HG03159 (cell line): Measurements from ENCODE around the gene KCTD5.
A peak's percentile ranks its signal among the peaks of the same experiment; 100 is the strongest.
"Not testable (repeated sequence)": the region's sequence is repeated elsewhere in the genome, so short reads cannot be mapped to it uniquely, and the experiment has no call there.

Source experiments
- ATAC-seq: cut with Tn5 transposase; IDR thresholded peaks from one replicate; pipeline ENCODE4 v1.9.1; 2021; ENCODE audit warnings: mild to moderate bottlenecking, moderate library complexity; ENCODE audit not compliant: unreplicated experiment

Gene KCTD5, protein sequence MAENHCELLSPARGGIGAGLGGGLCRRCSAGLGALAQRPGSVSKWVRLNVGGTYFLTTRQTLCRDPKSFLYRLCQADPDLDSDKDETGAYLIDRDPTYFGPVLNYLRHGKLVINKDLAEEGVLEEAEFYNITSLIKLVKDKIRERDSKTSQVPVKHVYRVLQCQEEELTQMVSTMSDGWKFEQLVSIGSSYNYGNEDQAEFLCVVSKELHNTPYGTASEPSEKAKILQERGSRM

DNA sequence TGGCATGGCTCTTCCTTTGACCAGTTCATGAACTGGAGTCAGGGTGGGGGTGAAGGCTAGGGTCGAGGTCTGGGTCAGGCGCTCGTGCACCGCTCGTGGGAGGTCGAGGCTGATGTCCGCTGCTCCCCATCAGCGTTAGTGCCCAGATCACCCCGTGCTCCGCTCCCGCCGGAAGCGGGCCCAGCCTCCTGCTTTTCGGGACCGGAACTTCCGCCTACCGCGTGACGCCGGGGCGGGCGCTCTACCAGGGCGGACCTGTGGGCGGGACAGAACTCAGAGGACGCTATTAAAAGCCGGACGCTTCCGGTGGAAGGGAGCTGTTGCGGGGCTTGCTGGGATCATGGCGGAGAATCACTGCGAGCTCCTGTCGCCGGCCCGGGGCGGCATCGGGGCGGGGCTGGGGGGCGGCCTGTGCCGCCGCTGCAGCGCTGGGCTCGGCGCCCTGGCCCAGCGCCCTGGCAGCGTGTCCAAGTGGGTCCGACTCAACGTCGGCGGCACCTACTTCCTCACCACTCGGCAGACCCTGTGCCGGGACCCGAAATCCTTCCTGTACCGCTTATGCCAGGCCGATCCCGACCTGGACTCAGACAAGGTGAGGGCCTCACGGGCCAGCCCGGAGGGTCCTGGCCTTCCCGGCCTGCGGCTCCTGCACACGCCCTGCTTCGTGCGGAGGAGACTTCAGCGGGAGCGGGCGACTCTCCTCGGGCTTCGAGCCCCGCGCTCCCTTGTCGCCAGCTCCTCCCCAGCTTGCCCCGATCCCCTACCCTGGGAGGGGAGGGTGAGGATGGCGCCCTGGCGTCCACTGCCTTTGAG, at the start of gene KCTD5:
Gene KCTD5 (plus strand): TSS at position 315 of the 813 bp plus-strand sequence. CDS start 26 bp downstream, at position 341.
- peak; percentile 52 for ATAC-seq

DNA sequence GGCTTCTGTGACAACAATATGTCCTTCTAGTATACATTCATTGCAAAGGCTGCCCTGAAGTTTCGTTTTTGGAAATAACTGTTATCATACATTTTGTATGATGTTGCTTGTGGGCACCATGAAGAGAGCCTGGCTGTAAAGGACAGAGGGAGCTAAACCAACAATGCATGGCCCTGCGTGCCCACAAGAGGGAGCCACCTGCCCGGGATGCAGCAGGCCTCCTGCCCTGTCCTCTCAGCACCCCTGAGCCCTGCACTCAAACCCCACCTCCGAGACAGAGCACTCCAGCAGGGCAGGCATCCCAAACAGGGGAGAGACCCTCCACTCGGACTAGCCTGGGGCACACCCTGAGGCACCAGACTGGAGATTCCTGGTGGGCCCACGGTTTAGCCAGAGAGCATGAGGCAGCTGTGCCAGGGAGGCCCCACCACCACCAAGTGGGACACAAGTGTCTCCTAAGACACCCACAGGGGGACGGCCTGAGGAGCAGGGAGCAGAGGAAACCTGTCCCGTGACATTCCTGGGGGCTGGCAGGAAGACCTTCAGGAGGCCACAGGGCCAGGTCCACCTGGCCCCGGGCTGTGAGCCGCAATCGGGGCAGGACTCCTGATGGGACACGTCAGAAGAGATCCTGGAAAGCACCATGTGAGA, 43.1 kb upstream of the KCTD5 start:
- peak; percentile 61 for ATAC-seq

DNA sequence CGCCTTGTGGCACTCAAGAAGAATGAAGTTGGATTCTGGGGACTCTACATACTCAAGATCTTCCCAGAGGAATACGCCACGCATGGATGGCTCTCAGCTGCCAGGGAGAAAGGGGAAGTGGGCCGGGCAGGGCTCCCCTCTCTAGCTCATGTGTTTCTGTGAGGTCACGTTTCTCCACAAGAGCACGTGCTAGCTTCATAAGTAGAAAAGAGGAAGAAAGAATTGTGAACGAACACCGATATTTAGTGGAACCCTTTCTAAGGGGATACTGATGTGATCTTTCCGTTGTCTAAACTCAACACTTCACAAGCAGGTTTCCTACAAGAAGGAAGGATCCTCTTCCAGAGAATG, 42.6 kb upstream of the KCTD5 start:
- peak; percentile 45 for ATAC-seq

DNA sequence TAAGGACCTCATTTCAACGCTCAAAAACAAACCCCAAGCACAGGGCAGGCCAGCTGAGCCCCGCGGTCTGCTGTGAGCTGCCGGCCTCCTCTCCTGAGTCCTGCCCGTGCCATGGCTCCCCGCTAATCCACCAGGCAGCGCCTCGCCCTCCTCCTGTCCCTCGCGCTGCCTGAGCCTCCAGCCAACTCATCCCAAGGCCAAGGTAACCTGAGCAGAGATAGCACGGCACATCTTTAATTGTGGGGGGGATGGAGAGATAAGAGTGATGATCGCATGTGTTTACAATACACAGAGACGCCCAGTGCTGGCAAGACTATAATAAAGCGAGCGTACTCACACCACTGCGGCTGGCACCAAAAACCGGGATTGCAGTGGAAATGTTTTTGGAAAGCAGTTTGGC, 39.8 kb upstream of the KCTD5 start:
- not testable (repeated sequence) for ATAC-seq

DNA sequence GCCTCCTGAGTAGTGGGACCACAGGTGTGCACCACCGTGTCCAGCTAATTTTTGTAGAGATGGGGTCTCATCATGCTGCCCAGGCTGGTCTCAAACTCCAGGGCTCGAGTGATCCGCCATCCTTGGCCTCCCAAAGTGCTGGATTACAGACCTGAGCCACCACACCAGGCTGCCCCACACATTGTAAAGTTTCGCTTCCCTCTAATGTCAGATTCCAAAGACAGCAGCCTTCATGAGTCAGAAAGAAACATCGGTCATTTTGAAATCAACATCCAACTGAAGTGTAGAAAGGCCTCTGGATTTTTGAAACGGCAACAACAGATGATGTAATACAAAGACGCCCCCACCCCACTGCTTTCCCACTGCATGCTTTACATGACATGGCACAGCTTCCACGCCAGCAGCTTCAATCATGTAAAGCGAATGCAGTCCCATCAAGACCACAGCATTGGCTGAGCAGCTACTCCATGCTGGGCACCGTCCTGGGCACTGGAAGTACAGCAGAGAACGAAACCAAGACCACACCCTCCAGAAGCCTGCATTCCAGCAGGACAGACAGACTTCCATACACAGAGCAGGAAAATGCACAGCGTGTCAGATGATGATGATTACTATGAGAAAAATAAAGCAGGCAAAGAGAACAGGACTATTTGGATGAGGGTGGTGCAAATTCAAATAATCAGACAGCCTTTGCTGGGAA, 37.4 kb upstream of the KCTD5 start:
- ATAC-seq: not testable (repeated sequence)

DNA sequence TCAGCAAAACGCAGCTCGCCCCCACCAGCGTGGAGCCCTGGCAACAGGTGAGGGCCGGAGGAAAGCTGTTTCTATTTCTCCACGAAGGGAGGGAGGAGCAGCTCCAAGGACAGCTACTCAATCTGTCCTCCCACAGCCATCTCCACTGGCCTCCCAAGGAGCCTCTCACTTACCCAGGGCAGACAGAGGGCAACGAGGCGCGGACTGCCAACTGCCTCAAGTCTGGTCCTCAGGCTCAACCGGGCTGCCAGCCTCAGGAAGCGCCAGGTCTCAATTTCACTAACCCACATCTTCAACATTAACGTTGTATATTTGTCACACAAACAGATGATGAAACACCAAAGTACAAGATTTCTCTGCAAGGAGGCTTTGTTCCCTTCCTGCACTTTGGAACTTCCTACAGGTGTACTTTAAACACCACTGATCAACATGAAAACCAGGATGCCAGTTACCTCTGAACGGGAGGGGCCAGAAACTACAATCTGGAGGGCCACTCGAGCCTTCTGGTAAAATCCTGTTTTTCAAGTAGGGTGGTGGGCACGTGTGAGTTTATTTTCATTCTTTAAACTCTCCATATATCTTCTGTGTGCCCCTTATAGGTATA, 31.0 kb upstream of the KCTD5 start:
- not testable (repeated sequence) for ATAC-seq

DNA sequence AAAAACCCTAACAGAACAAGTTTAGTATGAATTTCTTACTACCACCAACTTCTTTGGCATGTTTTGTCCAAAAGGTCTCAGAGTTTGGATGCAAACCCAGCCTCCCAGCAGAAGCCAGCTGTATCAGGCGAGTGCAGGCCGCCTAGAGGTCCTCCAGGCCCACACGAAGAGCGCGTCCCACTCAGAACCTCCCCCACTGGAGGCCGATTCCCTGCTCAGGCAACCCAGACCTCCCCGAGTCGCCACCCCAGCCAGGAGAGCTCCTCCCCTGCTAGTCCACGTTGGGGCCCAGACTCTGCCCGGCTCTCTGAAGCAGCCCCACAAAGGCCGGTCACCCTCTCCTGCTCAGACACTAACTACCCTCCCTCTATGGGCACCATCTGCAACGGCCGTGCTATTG, 28.4 kb upstream of the KCTD5 start:
- ATAC-seq: not testable (repeated sequence)

DNA sequence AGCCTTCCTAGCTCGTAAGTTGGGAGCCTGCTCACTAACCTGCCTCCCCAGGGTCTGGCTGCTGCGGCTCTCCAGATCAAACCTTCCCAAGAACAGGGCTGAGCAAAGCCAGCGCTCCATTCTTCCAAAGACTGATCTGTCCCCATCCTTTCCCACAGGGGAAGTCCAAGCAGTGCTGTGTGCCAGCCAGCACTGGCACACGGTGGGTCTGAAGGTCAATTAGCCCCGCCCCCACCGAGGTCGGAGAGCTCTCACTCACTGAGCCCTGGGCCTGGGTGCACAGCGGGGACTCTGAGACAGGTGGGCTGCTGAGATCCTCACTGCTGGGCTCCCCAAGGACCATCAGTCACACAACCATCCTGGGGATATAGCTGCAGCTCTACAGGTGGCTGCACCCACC, 27.4 kb upstream of the KCTD5 start:
- not testable (repeated sequence) for ATAC-seq

DNA sequence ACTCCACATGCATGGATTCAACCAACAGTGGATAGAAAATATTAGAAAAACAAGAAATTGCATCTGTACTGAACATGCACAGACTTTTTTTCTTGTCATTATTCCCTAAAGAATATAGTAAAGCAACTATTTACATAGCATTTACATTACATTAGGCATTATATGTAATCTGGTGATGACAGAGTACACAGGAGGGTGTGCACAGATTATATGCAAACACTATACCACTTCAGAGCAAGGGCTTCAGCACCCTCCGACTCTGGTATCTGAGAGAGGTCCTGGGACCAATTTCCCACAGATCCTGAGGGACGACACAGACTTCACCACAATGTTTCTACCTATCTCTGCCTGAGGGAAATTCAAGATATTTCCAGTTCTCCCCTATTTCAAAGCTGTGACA, 25.3 kb upstream of the KCTD5 start:
- ATAC-seq: no peak

DNA sequence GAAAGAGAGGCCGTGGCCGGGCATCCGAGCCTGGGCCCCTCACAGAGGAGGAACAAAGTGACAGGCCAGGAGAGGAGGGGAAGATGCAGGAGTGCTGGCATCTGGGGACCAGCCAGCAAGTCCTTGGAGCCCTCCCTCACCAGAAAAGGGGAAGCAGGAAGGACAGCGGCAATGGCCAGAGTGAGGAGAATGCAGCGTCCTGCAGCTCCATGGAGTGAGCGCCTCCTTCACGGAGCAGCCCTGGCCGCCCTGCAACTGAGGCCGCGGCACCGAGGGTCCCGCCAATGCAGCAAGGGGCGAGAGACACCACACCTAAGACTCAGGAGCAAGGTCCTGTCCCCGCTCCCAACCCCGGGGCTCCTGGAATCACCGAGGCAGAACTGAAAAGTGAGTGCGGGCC, 24.5 kb upstream of the KCTD5 start:
- not testable (repeated sequence) for ATAC-seq

DNA sequence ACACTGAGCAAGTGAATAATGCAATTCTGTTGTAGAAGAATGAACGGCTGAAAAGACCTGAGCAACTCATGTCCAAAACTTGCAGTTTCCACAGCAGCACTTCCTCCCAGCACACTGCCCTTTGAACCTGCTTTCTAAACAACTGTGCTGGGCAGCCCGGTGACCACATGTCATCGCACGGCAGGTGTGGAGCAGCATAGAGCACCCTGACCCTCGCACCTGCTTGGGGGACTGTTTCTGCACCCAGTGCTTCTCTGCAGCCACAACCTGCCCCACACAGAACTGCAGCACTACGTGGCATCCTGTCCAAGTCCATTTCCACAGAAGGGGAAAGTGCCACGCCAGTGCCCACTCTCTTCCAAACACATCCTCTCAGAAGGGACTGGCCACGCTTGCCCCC, 22.8 kb upstream of the KCTD5 start:
- ATAC-seq: not testable (repeated sequence)

DNA sequence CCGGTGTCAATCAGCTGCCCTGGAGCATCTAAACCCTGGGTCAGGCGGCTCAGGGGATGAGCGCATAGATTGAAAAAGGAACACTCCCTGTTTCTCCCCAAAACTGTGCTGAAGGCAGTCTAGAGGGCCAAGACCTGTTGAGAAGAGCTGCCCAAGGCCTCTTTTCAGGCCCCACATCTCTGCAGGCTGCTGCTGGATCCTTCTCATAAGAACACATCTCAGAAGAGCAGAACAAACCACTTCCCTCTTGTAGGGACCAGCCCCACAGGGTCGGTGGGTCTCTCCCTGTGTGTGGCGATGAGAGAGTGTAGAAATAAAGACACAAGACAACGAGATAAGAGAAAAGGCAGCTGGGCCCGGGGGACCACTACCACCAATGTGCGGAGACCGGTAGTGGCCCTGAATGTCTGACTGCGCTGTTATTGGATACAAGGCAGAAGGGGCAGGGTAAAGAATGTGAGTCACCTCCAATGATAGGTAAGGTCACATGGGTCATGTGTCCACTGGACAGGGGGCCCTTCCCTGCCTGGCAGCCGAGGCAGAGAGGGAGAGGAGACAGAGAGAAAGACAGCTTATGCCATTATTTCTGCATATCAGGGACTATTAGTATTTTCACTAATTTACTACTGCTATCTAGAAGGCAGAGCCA, 22.2 kb upstream of the KCTD5 start:
- not testable (repeated sequence) for ATAC-seq

DNA sequence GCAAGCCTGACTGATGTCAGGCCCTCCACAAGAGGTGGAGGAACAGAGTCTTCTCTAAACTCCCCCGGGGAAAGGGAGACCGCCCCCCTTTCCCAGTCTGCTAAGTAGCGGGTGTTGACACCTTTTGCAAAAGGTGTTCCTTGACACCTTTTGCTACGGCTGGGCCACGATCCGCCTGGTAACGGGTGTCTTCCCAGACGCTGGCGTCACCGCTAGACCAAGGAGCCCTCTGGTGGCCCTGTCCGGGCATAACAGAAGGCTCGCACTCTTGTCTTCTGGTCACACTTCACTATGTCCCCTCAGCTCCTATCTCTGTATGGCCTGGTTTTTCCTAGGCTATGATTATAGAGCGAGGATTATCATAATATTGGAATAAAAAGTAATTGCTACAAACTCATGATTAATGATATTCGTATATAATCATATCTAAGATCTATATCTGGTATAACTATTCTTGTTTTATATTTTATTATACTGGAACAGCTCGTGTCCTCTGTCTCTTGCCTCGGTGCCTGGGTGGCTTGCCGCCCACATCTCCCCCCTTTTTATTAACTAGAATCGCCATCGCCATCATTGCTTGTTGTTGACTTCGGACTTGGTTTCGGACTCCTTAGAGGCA, 21.5 kb upstream of the KCTD5 start:
- not testable (repeated sequence) for ATAC-seq

DNA sequence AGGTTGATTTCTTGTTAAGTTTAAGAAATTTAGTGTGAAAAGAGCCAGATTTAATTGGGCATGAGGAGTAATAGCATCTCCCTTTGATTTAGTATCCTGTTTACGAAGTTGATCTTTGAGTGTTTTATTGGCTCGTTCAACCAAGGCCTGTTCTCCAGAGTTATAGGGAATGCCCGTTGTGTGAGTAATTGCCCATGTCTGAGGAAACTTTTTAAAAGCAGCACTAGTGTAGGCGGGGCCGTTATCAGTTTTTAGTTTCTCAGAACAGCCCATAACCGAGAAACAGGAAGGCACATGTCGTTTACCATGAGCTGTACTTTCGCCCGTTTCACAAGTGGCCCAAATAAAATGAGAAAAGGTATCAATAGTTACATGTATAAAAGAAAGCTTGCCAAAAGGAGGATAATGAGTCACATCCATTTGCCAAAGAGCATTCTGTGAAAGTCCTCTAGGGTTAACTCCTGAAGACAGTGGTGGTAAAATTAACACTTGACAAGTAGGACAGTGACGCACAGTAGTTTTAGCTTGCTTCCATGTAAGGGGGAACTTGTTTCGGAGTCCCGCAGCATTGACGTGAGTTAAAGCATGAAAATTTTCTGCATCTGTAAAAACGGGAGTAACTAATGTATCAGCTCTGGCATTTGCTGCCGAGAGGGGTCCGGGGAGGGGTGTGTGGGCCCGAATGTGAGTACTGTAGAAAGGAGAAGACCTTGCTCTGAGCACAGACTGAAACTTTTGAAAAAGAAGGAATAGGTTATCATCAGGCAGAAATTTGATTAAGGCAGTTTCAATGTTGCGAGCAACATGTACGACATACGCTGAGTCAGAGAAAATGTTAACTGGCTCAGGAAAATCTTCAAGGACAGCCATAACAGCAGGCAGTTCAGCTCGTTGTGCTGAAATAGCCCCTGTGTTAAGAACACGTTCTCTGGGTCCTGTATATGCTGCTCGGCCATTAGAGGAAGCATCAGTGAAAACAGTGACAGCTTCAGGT, 18.5 kb upstream of the KCTD5 start:
- ATAC-seq: no peak

DNA sequence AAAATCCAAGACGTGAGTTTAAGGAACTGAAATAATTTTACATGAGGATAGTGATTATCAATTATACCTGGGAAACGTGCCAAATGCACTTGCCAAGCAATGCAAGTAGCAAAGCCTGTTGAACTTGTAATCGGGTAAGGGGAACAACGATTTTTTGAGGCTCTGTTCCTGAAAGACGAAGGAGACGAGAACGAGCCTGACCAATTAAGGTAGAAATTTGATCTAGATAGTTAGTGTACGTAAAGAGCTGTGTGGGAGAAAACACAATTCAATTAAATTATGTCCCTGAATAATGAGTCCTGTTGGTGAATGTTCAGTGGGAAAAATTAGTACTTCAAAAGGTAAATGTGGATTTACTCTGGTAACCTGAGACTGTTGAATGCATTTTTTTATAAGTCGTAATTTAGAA, 17.7 kb upstream of the KCTD5 start:
- no peak for ATAC-seq

DNA sequence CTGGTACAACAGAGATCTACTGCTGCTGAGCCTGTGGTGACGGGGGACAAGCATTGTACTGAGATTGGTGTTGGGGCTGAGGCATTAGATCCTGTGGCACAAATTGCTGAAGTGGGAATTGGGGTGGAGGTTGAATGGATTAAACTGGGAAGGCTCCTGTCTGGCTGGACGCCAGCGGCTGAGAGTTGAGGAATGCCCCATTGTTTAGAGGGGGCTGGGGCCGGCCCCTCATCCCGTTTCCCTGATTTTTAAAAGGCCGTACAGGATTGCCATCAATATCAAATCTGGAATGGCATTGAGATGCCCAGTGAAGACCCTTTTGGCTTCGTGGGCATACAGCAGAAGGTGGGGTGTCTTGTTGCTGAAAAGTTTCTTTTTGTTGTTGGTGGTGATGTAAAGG, 15.7 kb upstream of the KCTD5 start:
- not testable (repeated sequence) for ATAC-seq

DNA sequence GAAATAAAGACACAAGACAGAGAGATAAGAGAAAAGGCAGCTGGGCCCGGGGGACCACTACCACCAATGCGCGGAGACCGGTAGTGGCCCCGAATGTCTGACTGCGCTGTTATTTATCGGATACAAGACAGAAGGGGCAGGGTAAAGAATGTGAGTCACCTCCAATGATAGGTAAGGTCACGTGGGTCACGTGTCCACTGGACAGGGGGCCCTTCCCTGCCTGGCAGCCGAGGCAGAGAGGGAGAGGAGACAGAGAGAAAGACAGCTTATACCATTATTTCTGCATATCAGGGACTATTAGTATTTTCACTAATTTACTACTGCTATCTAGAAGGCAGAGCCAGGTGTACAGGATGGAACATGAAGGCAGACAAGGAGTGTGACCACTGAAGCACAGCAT, 12.7 kb upstream of the KCTD5 start:
- ATAC-seq: not testable (repeated sequence)

DNA sequence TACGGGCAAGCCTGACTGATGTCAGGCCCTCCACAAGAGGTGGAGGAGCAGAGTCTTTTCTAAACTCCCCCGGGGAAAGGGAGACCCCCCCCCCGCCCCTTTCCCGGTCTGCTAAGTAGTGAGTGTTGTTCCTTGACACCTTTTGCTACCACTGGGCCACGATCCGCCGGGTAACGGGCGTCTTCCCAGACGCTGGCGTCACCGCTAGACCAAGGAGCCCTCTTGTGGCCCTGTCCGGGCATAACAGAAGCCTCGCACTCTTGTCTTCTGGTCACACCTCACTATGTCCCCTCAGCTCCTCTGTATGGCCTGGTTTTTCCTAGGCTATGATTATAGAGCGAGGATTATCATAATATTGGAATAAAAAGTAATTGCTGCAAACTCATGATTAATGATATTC, 12.3 kb upstream of the KCTD5 start:
- not testable (repeated sequence) for ATAC-seq

DNA sequence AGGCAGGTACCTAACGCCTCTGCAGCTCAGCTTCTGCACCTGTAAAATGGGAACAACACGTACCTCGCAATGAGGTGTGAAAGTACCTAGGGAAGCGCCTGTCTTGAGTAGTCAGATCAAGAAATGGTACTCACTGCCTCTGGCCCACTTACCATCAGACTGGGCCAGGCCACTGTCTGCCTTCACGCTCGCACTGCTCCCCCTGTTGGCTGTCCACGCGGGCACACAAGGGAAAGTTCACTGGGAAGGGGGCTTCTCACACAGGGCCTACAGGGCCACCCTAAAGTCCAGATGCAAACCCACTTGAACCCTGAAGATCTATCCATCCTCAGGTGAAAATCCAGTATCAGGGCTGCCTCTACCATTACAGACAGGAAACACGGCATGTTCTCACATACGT, 11.1 kb upstream of the KCTD5 start:
- ATAC-seq: not testable (repeated sequence)
